Measurements from ENCODE around the gene UGT2A3. TPM values are rescaled to one million over a fixed set of nuclear protein-coding genes. Genes with fewer than 3 reads are reported as not detected.

The UGT2A3 gene
- total and polyA plus RNA-seq, 2 of the 8 experiments (the other 6 are each of a cell fraction or from before 2014, with no cell fraction given) = not detected

GRCh38 chr4:68948044-68948743 is 3.4 kb downstream of the UGT2A3 start:
- H3K23me2 ChIP-seq (ENCODE audit: low read depth, low read length) = no peaks in the 10 kb centered on the region
- CTCF ChIA-PET (ENCODE audit: partially characterized antibody) = interaction anchor here (0.5 to 0.6 kb wide), 3 partner anchors 394 to 1055 kb away, joined by 3 read pairs; no protein-coding TSS in a partner anchor
- TF ChIP-seq CTCF (IDR thresholded peaks at IDR 0.05; ENCODE audit: control extremely low read depth in 1 of 3, insufficient read depth in 1 of 3, low read depth in 1 of 3, low read length in 3 of 3) = no peak
- no peak for TF ChIP-seq EZH2 (IDR thresholded peaks at IDR 0.05; ENCODE audit: low read depth, low read length, severe bottlenecking)
- TF ChIP-seq TEAD4 (IDR thresholded peaks at IDR 0.05; ENCODE audit: low read depth, low read length) = no peak
- TF ChIP-seq MAFK (IDR thresholded peaks at IDR 0.05; ENCODE audit: low read depth, low read length) = no peak
- no peak for TF ChIP-seq ATF3 (IDR thresholded peaks at IDR 0.05; ENCODE audit: insufficient read depth, low read depth, low read length)
- no peak for TF ChIP-seq ATF2 (IDR thresholded peaks at IDR 0.05; ENCODE audit: low read length)
- TF ChIP-seq RNF2 (IDR thresholded peaks at IDR 0.05; ENCODE audit: borderline replicate concordance, low read depth, low read length, missing control alignments, poor library complexity, severe bottlenecking) = no peak

More at GRCh38 chr4:68948044-68948743, 3.4 kb downstream of the UGT2A3 start:
- no peak overlapping the region for H2BK12ac ChIP-seq (ENCODE audit: low read depth, low read length)
- no peak overlapping the region for H3K4ac ChIP-seq (replicated peaks; ENCODE audit: insufficient read length, low read depth, low read length)
- H4K5ac ChIP-seq (ENCODE audit: insufficient read length, low read depth, low read length) = no peak overlapping the region
- no peak overlapping the region for H2AK5ac ChIP-seq (ENCODE audit: low read depth, low read length)
- H3K14ac ChIP-seq (ENCODE audit: insufficient read length) = no peak overlapping the region
- no peaks in the 10 kb centered on the region for H3K36me3 ChIP-seq (ENCODE audit: control insufficient read depth in 2 of 4, insufficient read depth in 4 of 4, low read length in 3 of 4)
- no peaks in the 10 kb centered on the region for H3K79me1 ChIP-seq (ENCODE audit: low read depth, low read length)
- DNase-seq (ENCODE audit: low read depth in 1 of 2, low spot score in 2 of 2) (no peak), FAIRE-seq (no peak)
- no peak overlapping the region for H2BK15ac ChIP-seq (ENCODE audit: low read length)
- H2BK120ac ChIP-seq (replicated peaks; ENCODE audit: low read depth, low read length) = no peak overlapping the region
- H3K27me3 ChIP-seq (replicated peaks in 1 of 4; ENCODE audit: control insufficient read depth in 3 of 4, extremely low read depth in 1 of 4, insufficient read depth in 3 of 4, low read length in 3 of 4) = no peaks in the 10 kb centered on the region
- POLR2A ChIA-PET (ENCODE audit: partially characterized antibody) = no interaction called here
- H3K4me1 ChIP-seq (replicated peaks in 1 of 4; ENCODE audit: control insufficient read depth in 3 of 4, insufficient read depth in 4 of 4, low read length in 3 of 4) = no peaks in the 10 kb centered on the region
- H4K8ac ChIP-seq (ENCODE audit: extremely low read depth, insufficient read depth, low read length) = no peak overlapping the region
- no peak overlapping the region for H2BK20ac ChIP-seq (ENCODE audit: low read length)
- H3K23ac ChIP-seq (ENCODE audit: insufficient read length) = no peak overlapping the region
- 96% methylated on average over 2 of the region's 2 CpGs; no CpG with 5 or more reads in 1 of the 2 experiments for WGBS, 2 experiments (ENCODE audit: extremely low coverage in 1 of 2, insufficient coverage in 1 of 2, insufficient read length in 1 of 2, insufficient replicate concordance in 2 of 2, low coverage in 1 of 2, low lambda C conversion rate in 2 of 2, missing lambda C conversion rate in 1 of 2)
- no peaks in the 10 kb centered on the region for H3K79me2 ChIP-seq (ENCODE audit: control insufficient read depth in 1 of 2, insufficient read depth in 2 of 2, low read length in 2 of 2)
- H2AFZ ChIP-seq (ENCODE audit: low read length) = no peak overlapping the region
- no peaks in the 10 kb centered on the region for H4K20me1 ChIP-seq (replicated peaks in 1 of 2; ENCODE audit: control insufficient read depth in 1 of 2, insufficient read depth in 2 of 2, low read length in 2 of 2)
- no peak overlapping the region for H3K56ac ChIP-seq (replicated peaks; ENCODE audit: insufficient read length, low read depth, low read length)
- H3K4me2 ChIP-seq (ENCODE audit: insufficient read depth in 1 of 2, low read depth in 2 of 2, low read length in 2 of 2) = no peak overlapping the region
- no peak overlapping the region for H4K91ac ChIP-seq (replicated peaks; ENCODE audit: insufficient read length, low read length)
- no peak overlapping the region for H3K9ac ChIP-seq (replicated peaks in 1 of 4; ENCODE audit: extremely low read depth in 1 of 4, low read depth in 3 of 4, low read length in 3 of 4)
- H3K18ac ChIP-seq (ENCODE audit: extremely low read depth, low read length) = no peak overlapping the region
- no peak overlapping the region for H3K4me3 ChIP-seq (ENCODE audit: extremely low read depth in 1 of 4, insufficient read depth in 2 of 4, low read depth in 3 of 4, low read length in 4 of 4)
- no peak overlapping the region for H3K27ac ChIP-seq (ENCODE audit: low read depth, low read length)
- no peak overlapping the region for H2BK5ac ChIP-seq (ENCODE audit: low read depth, low read length)
- no peaks in the 10 kb centered on the region for H3K9me3 ChIP-seq (ENCODE audit: insufficient read depth in 2 of 2, low read depth in 1 of 2, low read length in 1 of 2)
